GM23338 (cell line): ENCODE results near the gene NOX5. TPM values are rescaled to one million over a fixed set of nuclear protein-coding genes. Genes with fewer than 3 reads are reported as not detected.

ENCODE experiments used
- ATAC-seq: fragments of 200-7000 bp; cut with Tn5 transposase; 3 replicates; pipeline ENCODE4 v1.9.1; 2020
- DNase-seq: peaks from one replicate; pipeline ENCODE4 v3.0.0-alpha.2; 2015; ENCODE audit warnings: low spot score
- H2AFZ ChIP-seq: fragments of 200-600 bp; sonication (generic); 2 replicates; pipeline ENCODE4 v1.8.0; 2016; ENCODE audit warnings: antibody characterized with exemption, mild to moderate bottlenecking, moderate library complexity
- H3F3A ChIP-seq: fragments of 200-600 bp; sonication (generic); replicated peaks from 2 replicates; pipeline ENCODE4 v1.8.0; 2017; ENCODE audit warnings: antibody characterized with exemption, mixed run types, low read depth
- H3K27ac ChIP-seq: fragments of 200-600 bp; sonication (generic); 2 replicates; pipeline ENCODE4 v1.6.1; 2016; ENCODE audit warnings: low read depth
- H3K27me3 ChIP-seq: fragments of 200-600 bp; sonication (generic); 2 replicates; pipeline ENCODE4 v1.8.0; 2016; ENCODE audit warnings: mild to moderate bottlenecking, mixed run types, moderate library complexity; ENCODE audit not compliant: insufficient read depth
- H3K36me3 ChIP-seq: fragments of 200-600 bp; sonication (generic); 2 replicates; pipeline ENCODE4 v1.8.0; 2016; ENCODE audit warnings: mild to moderate bottlenecking; ENCODE audit not compliant: insufficient read depth
- H3K4me1 ChIP-seq: fragments of 200-600 bp; sonication (generic); 2 replicates; pipeline ENCODE4 v1.8.0; 2016; ENCODE audit warnings: mild to moderate bottlenecking, moderate library complexity; ENCODE audit not compliant: insufficient read depth
- H3K4me2 ChIP-seq: fragments of 200-600 bp; sonication (generic); 2 replicates; pipeline ENCODE4 v1.7.1; 2017; ENCODE audit warnings: mixed run types
- H3K4me3 ChIP-seq: fragments of 200-600 bp; sonication (generic); 2 replicates; pipeline ENCODE4 v1.6.1; 2016; ENCODE audit warnings: mixed run types
- H3K79me2 ChIP-seq: fragments of 200-600 bp; sonication (generic); replicated peaks from 2 replicates; pipeline ENCODE4 v1.8.0; 2017; ENCODE audit warnings: mild to moderate bottlenecking; ENCODE audit not compliant: insufficient read depth
- H3K9me2 ChIP-seq: fragments of 200-600 bp; sonication (generic); 2 replicates; pipeline ENCODE4 v1.8.0; 2017; ENCODE audit not compliant: insufficient read depth
- H4K20me1 ChIP-seq: fragments of 200-600 bp; sonication (generic); replicated peaks from 2 replicates; pipeline ENCODE4 v1.8.0; 2017; ENCODE audit warnings: mild to moderate bottlenecking; ENCODE audit not compliant: insufficient read depth
- H3K27ac Mint-ChIP-seq: 2 replicates; pipeline ENCODE4 v1.8.0; 2020; ENCODE audit warnings: inconsistent platforms, mild to moderate bottlenecking, moderate library complexity, mixed read lengths
- H3K27me3 Mint-ChIP-seq: 3 replicates; pipeline ENCODE4 v1.8.0; 2022; ENCODE audit warnings: low read depth, mild to moderate bottlenecking, moderate library complexity, mixed read lengths, inconsistent platforms; ENCODE audit not compliant: insufficient read depth, poor library complexity
- H3K36me3 Mint-ChIP-seq: 3 replicates; pipeline ENCODE4 v1.8.0; 2021; ENCODE audit warnings: low read depth, mild to moderate bottlenecking, inconsistent platforms, moderate library complexity, mixed read lengths
- H3K4me1 Mint-ChIP-seq: 3 replicates; pipeline ENCODE4 v1.8.0; 2020; ENCODE audit warnings: mild to moderate bottlenecking, inconsistent platforms, mixed read lengths
- H3K4me3 Mint-ChIP-seq: 3 replicates; pipeline ENCODE4 v1.8.0; 2021; ENCODE audit warnings: moderate library complexity, mild to moderate bottlenecking, inconsistent platforms, mixed read lengths
- H3K9me3 Mint-ChIP-seq: 3 replicates; pipeline ENCODE4 v1.8.0; 2020; ENCODE audit warnings: moderate library complexity, mild to moderate bottlenecking, inconsistent platforms, mixed read lengths
- CREB1 ChIP-seq: fragments of 250-450 bp; sonication (Bioruptor Pico); IDR thresholded peaks from 2 replicates; pipeline ENCODE4 v1.5.0; 2020; ENCODE audit warnings: low read depth, mild to moderate bottlenecking, moderate library complexity
- CTCF ChIP-seq, 2 experiments: fragments of 200-600 bp in 1 of 2; sonication (generic) in 1 of 2; conservative IDR thresholded peaks; 2 replicates each; pipeline versions ENCODE4 v1.5.1 to v1.6.1; 2016 to 2017; ENCODE audit warnings: antibody characterized with exemption in 2 of 2, low read depth in 2 of 2, mild to moderate bottlenecking in 2 of 2, moderate library complexity in 1 of 2
- ETS1 ChIP-seq: IDR thresholded peaks from 2 replicates; pipeline ENCODE4 v1.6.1; 2016; ENCODE audit warnings: antibody characterized with exemption
- EZH2 ChIP-seq: fragments of 200-600 bp; sonication (generic); IDR thresholded peaks from one replicate; pipeline ENCODE4 v1.8.0; 2017; ENCODE audit warnings: antibody characterized with exemption, mild to moderate bottlenecking, low read depth; ENCODE audit not compliant: unreplicated experiment
- EZH2phosphoT487 ChIP-seq: fragments of 200-600 bp; sonication (generic); IDR thresholded peaks from one replicate; pipeline ENCODE4 v1.8.1; 2018; ENCODE audit warnings: antibody characterized with exemption; ENCODE audit not compliant: unreplicated experiment
- JUNB ChIP-seq: IDR thresholded peaks from one replicate; pipeline ENCODE4 v1.6.1; 2016; ENCODE audit warnings: antibody characterized with exemption; ENCODE audit not compliant: unreplicated experiment
- NANOG ChIP-seq: IDR thresholded peaks from 2 replicates; pipeline ENCODE4 v1.6.1; 2016; ENCODE audit warnings: antibody characterized with exemption, borderline replicate concordance
- POLR2AphosphoS5 ChIP-seq: IDR thresholded peaks from 2 replicates; pipeline ENCODE4 v1.6.1; 2016; ENCODE audit warnings: antibody characterized with exemption, low read depth
- REST ChIP-seq: IDR thresholded peaks from one replicate; pipeline ENCODE4 v1.6.1; 2018; ENCODE audit warnings: antibody characterized with exemption; ENCODE audit not compliant: unreplicated experiment
- STAT1 ChIP-seq: IDR thresholded peaks from one replicate; pipeline ENCODE4 v1.6.1; 2016; ENCODE audit warnings: antibody characterized with exemption; ENCODE audit not compliant: unreplicated experiment
- ZNF114 ChIP-seq: fragments of 250-450 bp; sonication (Bioruptor Pico); IDR thresholded peaks from 2 replicates; pipeline ENCODE4 v1.5.0; 2020; ENCODE audit warnings: mild to moderate bottlenecking, moderate library complexity
- ZNF331 ChIP-seq: fragments of 250-450 bp; sonication (Bioruptor Pico); IDR thresholded peaks from 2 replicates; pipeline ENCODE4 v1.5.0; 2020; ENCODE audit warnings: low read depth, mild to moderate bottlenecking, moderate library complexity
- ZNF462 ChIP-seq: fragments of 250-450 bp; sonication (Bioruptor Pico); IDR thresholded peaks from 2 replicates; pipeline ENCODE4 v1.5.0; 2020; ENCODE audit warnings: mild to moderate bottlenecking, moderate library complexity
- polyA plus RNA-seq: library from polyadenylated mRNA; unstranded; fragments of >200 nt; fragmentation: Nextera tagmentation; extraction: Ambion mirVana; gene quantifications from 2 replicates; pipeline ENCODE4 v1.2.1, GENCODE V29; 2016
- total RNA-seq: library from RNA; depleted of rRNA; stranded (reverse); fragments of >200 nt; shearing (Covaris generic); gene quantifications from 2 replicates; pipeline ENCODE4 v1.2.3, GENCODE V29; 2014

NOX5 gene
- total and polyA plus RNA-seq, 2 experiments from 2014 or later = 0.03 TPM; not detected in 1

GRCh38 chr15:69013726-69014406 is 629 bp upstream of the NOX5 start:
- Mint-ChIP-seq H3K27me3 (peaks cover 3% of the 10 kb centered on the region), H3K36me3 (no peaks in the 10 kb centered on the region), H3K27ac (no peak overlapping the region), H3K9me3 (peaks cover 4% of the 10 kb centered on the region), H3K4me3 (no peak overlapping the region), H3K4me1 (peaks cover 10% of the 10 kb centered on the region)
- no peak for ATAC-seq
- Histone ChIP-seq H3K4me2 (no peak overlapping the region), H3K79me2 (no peaks in the 10 kb centered on the region), H2AFZ (no peak overlapping the region), H3K36me3 (no peaks in the 10 kb centered on the region), H3K9me2 (no peaks in the 10 kb centered on the region), H3K4me3 (no peak overlapping the region), H4K20me1 (no peaks in the 10 kb centered on the region), H3K27me3 (no peaks in the 10 kb centered on the region), H3F3A (no peaks in the 10 kb centered on the region), H3K27ac (no peak overlapping the region), H3K4me1 (peaks cover 4% of the 10 kb centered on the region; the same call in 1 of the 2 replicates)
- TF ChIP-seq ETS1 (no peak), ZNF114 (CRISPR knock-in tag) (no peak), ZNF331 (CRISPR knock-in tag) (no peak), EZH2phosphoT487 (no peak), CREB1 (CRISPR knock-in tag) (no peak), REST (no peak), POLR2AphosphoS5 (no peak), JUNB (no peak), STAT1 (no peak), EZH2 (no peak), CTCF (conservative IDR thresholded peaks at IDR 0.05; ENCODE audit: low read depth in 2 of 2) (no peak), ZNF462 (no peak), NANOG (no peak)
- DNase-seq = no peak
